Activated CD8-positive, alpha-beta T cell treated with anti-CD3 and anti-CD28 coated beads, Interleukin-2, amount 10 ng/mL, durations not matched to agents 7 days and 5 days (primary cell): Measurements from ENCODE around the gene GNAI3. TPM values are rescaled to one million over a fixed set of nuclear protein-coding genes. Genes with fewer than 3 reads are reported as not detected.

Experiments
- ATAC-seq: fragments of 150-1000 bp; cut with Tn5 transposase; one replicate; pipeline ENCODE4 v1.10.0; 2021; ENCODE audit warnings: moderate library complexity
- CTCF ChIA-PET: fragments of 350-600 bp; sonication (Branson Sonifier 250); formaldehyde crosslinking; loops from one replicate; lab custom pipeline; 2021; ENCODE audit warnings: antibody characterized with exemption; lab: Charles Lee
- POLR2A ChIA-PET: fragments of 350-600 bp; sonication (Branson Sonifier 250); formaldehyde crosslinking; loops from one replicate; lab custom pipeline; 2021; ENCODE audit warnings: antibody characterized with exemption; lab: Charles Lee
- DNase-seq: peaks from one replicate; pipeline ENCODE4 v3.0.0-alpha.2; 2020
- H3K27ac Mint-ChIP-seq: one replicate; pipeline ENCODE4 v1.8.0; 2021; ENCODE audit warnings: mild to moderate bottlenecking, mixed read lengths
- H3K27me3 Mint-ChIP-seq: one replicate; pipeline ENCODE4 v1.8.0; 2021; ENCODE audit warnings: low read depth, mixed read lengths
- H3K36me3 Mint-ChIP-seq: one replicate; pipeline ENCODE4 v1.8.0; 2021; ENCODE audit warnings: low read depth, mixed read lengths
- H3K4me1 Mint-ChIP-seq: one replicate; pipeline ENCODE4 v1.8.0; 2021; ENCODE audit warnings: low read depth, mixed read lengths
- H3K4me3 Mint-ChIP-seq: one replicate; pipeline ENCODE4 v1.8.0; 2021; ENCODE audit warnings: mild to moderate bottlenecking, mixed read lengths
- H3K9me3 Mint-ChIP-seq: one replicate; pipeline ENCODE4 v1.8.0; 2022; ENCODE audit warnings: mixed read lengths; ENCODE audit not compliant: insufficient read depth
- total RNA-seq, 2 experiments: library from RNA; stranded (reverse); gene quantifications; one replicate each; pipeline ENCODE4 v1.2.3, GENCODE V29; 2021

GNAI3 gene
- total RNA-seq, 2 experiments from 2014 or later, result 9.6 to 10.2 TPM

DNA sequence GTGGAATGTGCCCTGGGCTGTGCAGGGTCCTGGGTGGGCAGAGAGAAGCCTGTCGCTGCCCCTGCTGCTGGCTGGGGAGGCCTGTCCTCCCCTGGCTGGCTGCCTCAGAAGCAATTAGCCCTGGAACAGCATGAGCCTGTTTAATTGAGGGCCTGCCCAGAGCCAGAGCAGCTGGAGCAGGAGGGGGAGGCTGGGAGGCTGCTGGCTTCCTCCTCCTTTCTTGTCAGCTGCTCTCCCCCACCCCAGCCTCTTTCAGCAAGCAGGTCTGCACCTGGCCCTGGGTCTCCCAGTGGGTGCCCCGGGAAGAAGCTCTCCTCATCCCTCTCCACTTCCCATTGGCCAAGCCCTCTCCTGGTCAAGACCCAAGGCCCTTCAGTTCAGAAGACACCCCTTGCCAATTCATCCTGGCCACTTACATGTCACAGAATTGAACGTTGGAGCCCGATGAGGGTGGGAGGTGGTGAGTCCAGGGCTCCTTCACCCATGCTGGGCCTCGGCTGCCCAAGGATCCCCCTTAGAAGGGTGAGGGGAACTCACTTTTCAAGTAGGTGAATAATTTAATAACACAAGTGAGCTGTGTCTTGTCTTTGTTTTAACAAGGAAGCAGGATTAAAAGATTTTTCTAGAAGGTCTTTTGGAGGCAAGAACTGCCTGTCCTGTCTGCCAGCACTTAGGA, 84.4 kb downstream of the GNAI3 start:
- Mint-ChIP-seq H3K9me3 (no peaks in the 10 kb centered on the region), H3K27me3 (no peaks in the 10 kb centered on the region), H3K4me3 (no peak overlapping the region), H3K4me1 (peaks cover 20% of the 10 kb centered on the region), H3K27ac (no peak overlapping the region), H3K36me3 (peaks cover 34% of the 10 kb centered on the region)
- DNase-seq (peak; percentile 17), ATAC-seq (no peak)
- ChIA-PET CTCF (interaction anchor here (1.2 to 11.1 kb wide), 3 partner anchors 6 to 87 kb away, joined by 3 to 129 read pairs (median 105); partner anchors contain the start of gene GSTM4), POLR2A (no interaction called here)

- H3K9me3 Mint-ChIP-seq, result no peaks in the 10 kb centered on the region
- POLR2A ChIA-PET, result interaction anchor here (1.9 to 2.4 kb wide), 2 partner anchors 10 to 86 kb away, joined by 7 to 8 read pairs; partner anchors contain the start of gene GNAI3
- H3K36me3 Mint-ChIP-seq, result peaks cover 24% of the 10 kb centered on the region
- no peak overlapping the region for H3K4me3 Mint-ChIP-seq
- CTCF ChIA-PET, result interaction anchor here (0.9 to 13.1 kb wide), 5 partner anchors 21 to 350 kb away, joined by 3 to 340 read pairs (median 6); partner anchors contain the start of genes AHCYL1 and GSTM4
- DNase-seq, result peak; percentile 19
- no peak for ATAC-seq
- peaks cover 20% of the 10 kb centered on the region for H3K4me1 Mint-ChIP-seq
- H3K27ac Mint-ChIP-seq, result no peak overlapping the region
- no peaks in the 10 kb centered on the region for H3K27me3 Mint-ChIP-seq
Observed at GRCh38 chr1:109634292-109634691, 85.9 kb downstream of the GNAI3 start.

DNA sequence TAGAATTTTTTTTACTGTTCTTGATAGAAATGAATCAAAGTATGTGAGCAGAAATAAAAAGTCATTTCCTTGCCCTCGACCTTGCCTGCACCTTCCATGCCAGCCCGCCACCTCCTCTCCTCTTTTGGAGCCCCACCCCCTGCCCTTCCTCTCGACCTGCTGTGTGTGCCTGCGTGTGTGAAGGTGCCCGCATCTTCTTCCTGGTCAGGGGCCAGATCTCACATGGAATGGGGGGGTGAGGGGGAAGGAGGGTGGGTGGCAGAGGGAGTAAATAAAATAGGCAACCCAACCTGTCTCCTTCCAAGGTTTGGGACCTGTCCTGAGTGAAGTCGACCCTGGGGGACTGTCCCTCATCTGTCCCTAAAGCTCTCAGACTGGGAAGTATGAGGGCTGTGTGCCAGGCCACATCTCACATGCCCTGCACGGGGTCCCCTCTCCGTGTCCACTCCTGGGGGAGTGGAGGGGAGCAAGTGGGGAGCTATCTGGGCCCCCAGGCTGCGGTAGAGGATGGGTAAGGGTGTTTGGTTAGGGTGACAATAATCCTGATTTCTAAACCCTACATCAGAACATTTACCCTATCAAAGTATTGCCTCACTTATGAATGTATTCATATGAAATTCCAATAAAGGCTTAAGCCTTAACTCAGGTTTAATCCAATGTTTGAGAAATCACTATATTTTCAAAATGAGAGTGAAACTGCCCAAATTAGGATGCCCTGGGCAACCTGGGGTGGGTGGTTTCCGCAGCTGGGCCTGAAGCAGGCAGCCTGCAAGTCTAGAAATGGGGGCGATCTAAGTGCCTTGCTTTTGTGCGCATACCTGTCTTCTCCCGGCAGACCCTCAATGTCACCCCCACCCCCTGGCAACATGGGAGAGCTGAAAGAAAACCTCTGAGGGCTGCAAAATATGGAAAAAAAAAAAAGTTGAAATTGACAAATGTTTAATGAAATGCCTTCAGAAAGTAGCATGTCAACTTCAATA, 86.6 kb downstream of the GNAI3 start:
- peak; percentile 41 for DNase-seq
- H3K4me1 Mint-ChIP-seq, result peaks cover 21% of the 10 kb centered on the region
- ATAC-seq, result peak; percentile 24
- POLR2A ChIA-PET, result interaction anchor here (1.9 to 2.4 kb wide), 2 partner anchors 11 to 86 kb away, joined by 7 to 8 read pairs; partner anchors contain the start of gene GNAI3
- H3K27ac Mint-ChIP-seq, result peak overlapping the region; percentile 6
- peaks cover 16% of the 10 kb centered on the region for H3K36me3 Mint-ChIP-seq
- peaks cover under 1% of the 10 kb centered on the region for H3K27me3 Mint-ChIP-seq
- H3K4me3 Mint-ChIP-seq, result no peak overlapping the region
- H3K9me3 Mint-ChIP-seq, result no peaks in the 10 kb centered on the region
- CTCF ChIA-PET, result interaction anchor here (0.9 to 13.1 kb wide), 6 partner anchors 15 to 350 kb away, joined by 3 to 340 read pairs (median 6); partner anchors contain the start of genes AHCYL1 and GNAI3

- DNase-seq (no peak), ATAC-seq (no peak)
- Mint-ChIP-seq H3K4me1 (peaks cover 24% of the 10 kb centered on the region), H3K9me3 (no peaks in the 10 kb centered on the region), H3K27ac (no peak overlapping the region), H3K36me3 (peaks cover 15% of the 10 kb centered on the region), H3K4me3 (no peak overlapping the region), H3K27me3 (peaks cover 4% of the 10 kb centered on the region)
- CTCF ChIA-PET, result interaction anchor here (0.9 to 13.1 kb wide), 6 partner anchors 9 to 139 kb away, joined by 3 to 340 read pairs (median 146); partner anchors contain the start of gene GNAI3
- POLR2A ChIA-PET, result interaction anchor here (1.9 to 2.4 kb wide), 2 partner anchors 11 to 87 kb away, joined by 7 to 8 read pairs; partner anchors contain the start of gene GNAI3
Observed at GRCh38 chr1:109635862-109636200, 87.4 kb downstream of the GNAI3 start.

DNA sequence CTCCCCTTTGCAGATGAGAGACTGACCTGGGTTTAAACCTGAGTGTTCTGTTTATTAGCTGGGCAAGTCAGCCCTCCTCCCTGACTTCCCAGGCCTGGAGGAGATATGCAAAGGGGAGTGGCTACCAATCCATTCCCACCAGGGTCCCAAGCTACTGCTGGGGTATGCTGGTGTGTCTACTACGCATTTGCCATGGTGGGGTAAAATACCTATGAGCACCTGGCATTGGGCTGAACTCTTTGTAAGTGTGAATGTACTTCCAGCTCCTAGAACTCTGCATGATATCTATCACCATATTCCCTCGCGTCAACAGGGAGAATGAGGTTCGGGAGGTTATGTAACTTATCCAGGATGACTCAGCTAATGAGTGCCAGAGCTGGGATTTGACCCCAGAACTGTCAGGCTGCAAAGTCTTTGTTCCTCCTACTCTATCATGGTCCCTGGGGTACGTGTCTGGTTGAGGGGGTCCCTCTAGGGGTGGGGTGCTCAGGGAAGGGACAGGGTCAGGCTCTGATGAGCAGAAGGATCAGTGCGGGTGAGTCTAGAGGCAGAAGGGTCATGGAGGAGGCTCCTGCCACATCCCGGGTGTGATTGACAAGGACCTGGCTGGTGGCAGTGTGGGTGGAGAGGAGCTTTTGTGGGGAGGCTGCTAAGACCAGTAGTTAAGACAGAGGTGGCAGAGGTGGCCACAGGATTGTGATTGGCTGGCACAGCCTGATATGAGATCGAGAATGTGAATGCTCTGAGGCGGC, 88.0 kb downstream of the GNAI3 start:
- Mint-ChIP-seq H3K9me3 (no peaks in the 10 kb centered on the region), H3K4me1 (peaks cover 24% of the 10 kb centered on the region), H3K4me3 (no peak overlapping the region), H3K27me3 (peaks cover 4% of the 10 kb centered on the region), H3K36me3 (peaks cover 9% of the 10 kb centered on the region), H3K27ac (no peak overlapping the region)
- DNase-seq, result no peak
- ChIA-PET POLR2A (interaction anchor here (1.3 to 2.4 kb wide), 2 partner anchors 12 to 16 kb away, joined by 4 to 8 read pairs; partner anchors contain the start of gene AMPD2), CTCF (interaction anchor here (0.9 to 13.1 kb wide), 7 partner anchors 9 to 346 kb away, joined by 3 to 340 read pairs (median 146); partner anchors contain the start of genes AHCYL1 and GNAI3)
- ATAC-seq, result no peak

DNA sequence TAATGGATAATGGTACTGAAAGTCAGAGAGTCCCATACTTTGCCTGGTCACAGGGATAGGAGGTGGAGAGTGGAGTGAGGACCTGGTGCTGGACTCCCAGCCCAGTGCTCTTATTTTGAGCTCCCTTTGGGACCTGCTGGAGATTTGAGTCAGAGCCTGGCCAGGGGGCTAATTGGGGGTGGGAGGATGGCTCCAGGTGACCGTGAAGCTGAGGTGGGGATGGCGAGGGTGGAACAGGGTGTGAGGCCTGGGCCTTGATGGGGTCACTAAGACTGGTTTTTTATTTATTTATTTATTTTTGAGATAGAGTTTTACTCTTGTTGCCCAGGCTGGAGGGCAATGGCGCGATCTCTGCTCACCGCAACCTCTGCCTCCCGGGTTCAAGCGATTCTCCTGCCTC, 89.0 kb downstream of the GNAI3 start:
- H3K4me1 Mint-ChIP-seq, result peaks cover 24% of the 10 kb centered on the region

GRCh38 chr1:109639063-109639840, 90.8 kb downstream of the GNAI3 start:
- CTCF ChIA-PET, result interaction anchor here (0.6 to 13.1 kb wide), 48 partner anchors 11 to 466 kb away, joined by 3 to 340 read pairs (median 10); partner anchors contain the start of genes AHCYL1, AMIGO1, AMPD2 and GNAI3
- H3K4me3 Mint-ChIP-seq, result no peak overlapping the region
- no peaks in the 10 kb centered on the region for H3K36me3 Mint-ChIP-seq
- no peaks in the 10 kb centered on the region for H3K9me3 Mint-ChIP-seq
- H3K27me3 Mint-ChIP-seq, result peaks cover 4% of the 10 kb centered on the region
- no peak overlapping the region for H3K27ac Mint-ChIP-seq
- ATAC-seq, result no peak
- DNase-seq, result peak; percentile 16
- peaks cover 35% of the 10 kb centered on the region for H3K4me1 Mint-ChIP-seq
- POLR2A ChIA-PET, result interaction anchor here (0.5 to 3.5 kb wide), 7 partner anchors 10 to 395 kb away, joined by 3 to 29 read pairs (median 4); partner anchors contain the start of genes AMPD2, GNAI3 and STRIP1

More for the DNA sequence above, 89.0 kb downstream of the GNAI3 start:
- POLR2A ChIA-PET, result interaction anchor here (0.6 to 1.3 kb wide), 3 partner anchors 17 to 92 kb away, joined by 3 to 4 read pairs (median 3); partner anchors contain the start of genes AMPD2 and GNAI3
- CTCF ChIA-PET, result interaction anchor here (2.6 to 13.1 kb wide), 7 partner anchors 10 to 345 kb away, joined by 6 to 340 read pairs (median 146); partner anchors contain the start of genes AHCYL1 and GNAI3
- Mint-ChIP-seq H3K36me3 (peaks cover 2% of the 10 kb centered on the region), H3K4me3 (no peak overlapping the region), H3K27me3 (peaks cover 4% of the 10 kb centered on the region), H3K27ac (no peak overlapping the region), H3K9me3 (no peaks in the 10 kb centered on the region)
- DNase-seq (no peak), ATAC-seq (no peak)

- POLR2A ChIA-PET, result interaction anchor here (0.5 to 3.5 kb wide), 7 partner anchors 10 to 189 kb away, joined by 3 to 29 read pairs (median 4); partner anchors contain the start of genes AMPD2 and GNAI3
Observed at GRCh38 chr1:109639841-109640184, 91.4 kb downstream of the GNAI3 start.

GRCh38 chr1:109640285-109640865, 92.0 kb downstream of the GNAI3 start:
- H3K9me3 Mint-ChIP-seq, result no peaks in the 10 kb centered on the region
- CTCF ChIA-PET, result interaction anchor here (0.6 to 13.1 kb wide), 89 partner anchors 10 to 465 kb away, joined by 3 to 340 read pairs (median 6); partner anchors contain the start of genes AHCYL1, AMIGO1, AMPD2 and EPS8L3
- DNase-seq (peak; percentile 93), ATAC-seq (peak; percentile 69)
- H3K36me3 Mint-ChIP-seq, result no peaks in the 10 kb centered on the region
- POLR2A ChIA-PET, result interaction anchor here (1.1 to 3.5 kb wide), 6 partner anchors 16 to 344 kb away, joined by 4 to 29 read pairs (median 4); partner anchors contain the start of genes AHCYL1, AMPD2 and GNAI3
- peaks cover 24% of the 10 kb centered on the region for H3K4me1 Mint-ChIP-seq
- H3K4me3 Mint-ChIP-seq, result no peak overlapping the region
- peaks cover 4% of the 10 kb centered on the region for H3K27me3 Mint-ChIP-seq
- H3K27ac Mint-ChIP-seq, result peak overlapping the region; percentile 46

More at GRCh38 chr1:109639841-109640184, 91.4 kb downstream of the GNAI3 start:
- Mint-ChIP-seq H3K27ac (peak overlapping the region; percentile 46), H3K4me1 (peaks cover 30% of the 10 kb centered on the region), H3K9me3 (no peaks in the 10 kb centered on the region), H3K4me3 (no peak overlapping the region), H3K27me3 (peaks cover 4% of the 10 kb centered on the region), H3K36me3 (no peaks in the 10 kb centered on the region)
- no peak for DNase-seq
- CTCF ChIA-PET, result interaction anchor here (0.6 to 13.1 kb wide), 87 partner anchors 11 to 466 kb away, joined by 3 to 340 read pairs (median 6); partner anchors contain the start of genes AHCYL1, AMIGO1, AMPD2 and EPS8L3
- no peak for ATAC-seq
